ENCODE data around the gene GALNTL6. TPM values are rescaled to one million over a fixed set of nuclear protein-coding genes. Genes with fewer than 3 reads are reported as not detected.
A peak's percentile ranks its signal among the peaks of the same experiment; 100 is the strongest.

GALNTL6 gene
- total and polyA plus RNA-seq, 2 experiments from 2014 or later, result not detected

DNA sequence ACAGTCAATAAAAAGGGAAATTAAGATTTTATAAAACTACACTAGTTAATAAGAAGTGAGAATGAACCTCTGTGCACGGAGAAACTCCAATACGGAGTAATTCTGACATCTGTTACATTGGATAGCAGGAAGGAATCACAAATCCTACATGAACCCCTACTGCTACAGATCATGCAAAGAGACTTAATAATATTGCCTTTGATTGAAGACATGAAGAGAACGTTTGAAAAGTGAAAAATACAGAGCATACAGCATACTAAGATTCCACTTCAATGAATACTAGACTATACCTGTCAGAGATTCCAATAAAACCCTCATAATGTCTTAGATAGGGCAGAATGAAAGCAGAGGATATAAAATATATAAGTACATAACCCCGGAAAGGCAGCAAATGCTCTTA lies 995.0 kb downstream of the GALNTL6 start:
- Histone ChIP-seq H3K4me3 (no peak overlapping the region), H3K36me3 (no peaks in the 10 kb centered on the region), H3K27ac (no peak overlapping the region), H3K27me3 (no peaks in the 10 kb centered on the region), H3K9me3 (ENCODE audit: low read depth) (no peaks in the 10 kb centered on the region), H3K4me1 (ENCODE audit: low read depth) (no peaks in the 10 kb centered on the region)
- no peak for DNase-seq (ENCODE audit: low read depth in 1 of 2, low spot score in 1 of 2)
- TF ChIP-seq CTCF (IDR thresholded peaks at IDR 0.05; ENCODE audit: low read depth, low read length), result no peak

DNA sequence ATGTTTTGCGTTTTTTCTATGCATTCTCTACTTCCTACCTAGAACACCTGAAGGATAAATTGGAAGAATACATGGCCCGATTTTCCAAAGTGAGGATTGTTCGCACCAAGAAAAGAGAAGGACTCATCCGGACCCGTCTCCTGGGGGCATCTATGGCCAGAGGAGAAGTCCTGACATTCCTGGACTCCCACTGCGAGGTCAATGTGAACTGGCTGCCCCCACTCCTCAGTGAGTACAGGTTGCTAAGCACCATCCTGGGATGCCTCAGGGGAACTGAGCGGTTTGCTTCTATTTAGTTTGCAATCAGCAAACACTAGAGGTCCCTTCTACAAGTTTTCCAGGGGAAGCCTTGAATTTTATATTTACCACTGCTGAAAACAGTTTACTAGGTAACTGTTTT lies 996.1 kb downstream of the GALNTL6 start:
- peak in 1 of 2 donors; percentile 13 for DNase-seq (ENCODE audit: low read depth in 1 of 2, low spot score in 1 of 2)
- Histone ChIP-seq H3K4me1 (ENCODE audit: low read depth) (no peaks in the 10 kb centered on the region), H3K27ac (no peak overlapping the region), H3K27me3 (no peaks in the 10 kb centered on the region), H3K4me3 (no peak overlapping the region), H3K9me3 (ENCODE audit: low read depth) (no peaks in the 10 kb centered on the region), H3K36me3 (no peaks in the 10 kb centered on the region)
- no peak for TF ChIP-seq CTCF (IDR thresholded peaks at IDR 0.05; ENCODE audit: low read depth, low read length)

DNA sequence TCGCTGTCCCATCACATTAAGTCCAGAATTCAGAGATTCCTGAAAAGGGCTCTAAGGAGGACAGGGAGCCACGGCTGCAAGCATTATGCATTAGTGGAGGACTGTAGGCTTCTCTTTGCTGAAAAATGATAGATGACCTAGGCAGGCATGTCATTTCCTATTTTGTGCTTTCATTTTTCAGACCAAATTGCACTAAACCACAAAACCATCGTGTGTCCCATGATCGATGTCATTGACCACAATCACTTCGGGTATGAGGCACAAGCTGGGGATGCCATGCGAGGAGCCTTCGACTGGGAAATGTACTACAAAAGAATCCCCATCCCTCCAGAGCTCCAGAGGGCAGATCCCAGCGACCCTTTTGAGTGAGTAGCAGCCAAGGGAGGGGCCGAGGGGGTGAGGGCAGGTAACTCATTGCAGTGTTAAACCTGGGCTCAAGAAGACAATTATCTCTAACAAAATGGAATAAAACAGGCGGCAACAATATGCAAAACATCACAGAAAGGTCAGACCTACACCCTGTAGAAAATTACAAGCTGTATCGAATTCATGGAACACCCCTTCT lies 1000.2 kb downstream of the GALNTL6 start:
- Histone ChIP-seq H3K4me3 (no peak overlapping the region), H3K27me3 (no peaks in the 10 kb centered on the region), H3K27ac (no peak overlapping the region), H3K4me1 (ENCODE audit: low read depth) (no peaks in the 10 kb centered on the region), H3K36me3 (no peaks in the 10 kb centered on the region), H3K9me3 (ENCODE audit: low read depth) (no peaks in the 10 kb centered on the region)
- TF ChIP-seq CTCF (IDR thresholded peaks at IDR 0.05; ENCODE audit: low read depth, low read length), result no peak
- no peak for DNase-seq (ENCODE audit: low read depth in 1 of 2, low spot score in 1 of 2)

DNA sequence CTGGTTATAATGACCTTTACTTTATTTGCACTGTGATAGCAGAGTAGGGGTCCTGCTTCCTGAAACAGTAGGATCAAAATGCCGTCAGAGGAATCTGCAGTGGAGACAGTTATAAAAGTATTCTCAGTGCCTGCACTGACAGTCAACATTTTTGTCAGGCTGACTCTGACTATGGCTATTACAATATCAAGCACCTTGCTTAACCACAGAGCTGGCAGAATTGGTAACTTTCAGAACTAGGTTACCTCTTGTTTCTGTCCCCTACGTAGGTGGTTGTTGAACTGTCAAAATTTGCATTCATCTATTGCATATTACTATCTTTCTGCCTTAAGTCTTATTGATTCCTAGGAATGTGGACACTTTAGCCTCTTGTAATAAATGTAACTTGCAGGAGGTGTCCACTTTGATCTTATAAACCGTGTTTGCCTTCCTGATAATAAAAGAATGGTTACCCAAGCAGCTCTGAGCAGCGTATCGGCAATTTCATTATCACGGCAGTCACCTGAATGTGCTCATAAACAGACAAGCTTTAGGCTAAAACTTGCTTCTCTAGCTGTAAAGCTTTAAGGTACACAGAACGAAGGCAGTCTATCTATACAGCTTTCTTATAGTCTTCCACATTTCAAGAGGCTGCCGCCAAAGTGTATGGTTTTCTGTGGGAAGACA lies 1002.4 kb downstream of the GALNTL6 start:
- Histone ChIP-seq H3K9me3 (ENCODE audit: low read depth) (no peaks in the 10 kb centered on the region), H3K4me3 (no peak overlapping the region), H3K27ac (no peak overlapping the region), H3K4me1 (ENCODE audit: low read depth) (no peaks in the 10 kb centered on the region), H3K36me3 (no peaks in the 10 kb centered on the region), H3K27me3 (no peaks in the 10 kb centered on the region)
- DNase-seq (ENCODE audit: low read depth in 1 of 2, low spot score in 1 of 2), result no peak
- no peak for TF ChIP-seq CTCF (IDR thresholded peaks at IDR 0.05; ENCODE audit: low read depth, low read length)

DNA sequence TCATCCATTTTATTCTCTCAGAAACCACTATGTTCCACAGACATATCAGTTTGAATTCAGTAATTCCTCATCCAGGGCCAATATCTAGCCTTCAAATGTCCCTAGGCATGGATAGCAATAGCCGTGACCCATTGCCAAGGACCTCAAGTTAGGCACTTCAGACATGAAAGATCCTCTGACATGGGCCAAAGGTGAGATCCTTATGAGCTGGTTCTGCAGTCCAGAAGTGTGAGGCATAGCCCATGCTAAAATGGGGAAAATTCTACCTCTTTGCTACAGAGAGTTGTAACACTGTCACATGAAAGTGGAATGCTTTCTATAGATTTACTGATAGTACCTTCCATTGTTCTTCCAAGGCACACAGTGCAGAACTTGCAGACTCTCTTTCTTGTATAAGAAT lies 1005.7 kb downstream of the GALNTL6 start:
- no peak overlapping the region for H3K4me3 ChIP-seq
- no peaks in the 10 kb centered on the region for H3K9me3 ChIP-seq (ENCODE audit: low read depth)
- no peak for DNase-seq (ENCODE audit: low read depth in 1 of 2, low spot score in 1 of 2)
- no peak for TF ChIP-seq CTCF (IDR thresholded peaks at IDR 0.05; ENCODE audit: low read depth, low read length)
- H3K27me3 ChIP-seq, result no peaks in the 10 kb centered on the region
- H3K4me1 ChIP-seq (ENCODE audit: low read depth), result no peaks in the 10 kb centered on the region
- no peak overlapping the region for H3K27ac ChIP-seq
- H3K36me3 ChIP-seq, result no peaks in the 10 kb centered on the region

All from cardiac muscle cell (in vitro differentiated cells and primary cell).